IMR-90 (cell line): ENCODE results near the gene TMTC2. TPM values are rescaled to one million over a fixed set of nuclear protein-coding genes. Genes with fewer than 3 reads are reported as not detected.

Experiments
- ATAC-seq: fragments of 200-7000 bp; cut with Tn5 transposase; 2 replicates; pipeline ENCODE4 v1.9.1; 2020; ENCODE audit warnings: low read depth, mild to moderate bottlenecking, moderate library complexity
- BruUV-seq: library from RNA; stranded (reverse); fragments of 400-500 nt; replicated peaks from 2 replicates; lab custom pipeline; 2021; lab: Mats Ljungman, UMichigan
- CTCF ChIA-PET: fragments of 300-600 bp; formaldehyde crosslinking; extraction: SDS; loops from one replicate; lab custom pipeline; 2021; ENCODE audit warnings: antibody characterized with exemption; lab: Yijun Ruan, JAX
- POLR2A ChIA-PET: fragments of 300-600 bp; sonication (Branson Sonifier 250); formaldehyde crosslinking; loops from one replicate; lab custom pipeline; 2022; ENCODE audit warnings: antibody characterized with exemption; ENCODE audit not compliant: unreplicated experiment; lab: Charles Lee
- DNase-seq: peaks from one replicate; pipeline ENCODE4 v3.0.0; 2013
- H2AFZ ChIP-seq: replicated peaks from 2 replicates; pipeline ENCODE3; 2013; ENCODE audit warnings: low read length, mild to moderate bottlenecking; ENCODE audit not compliant: poor library complexity
- H2AK5ac ChIP-seq: 2 replicates; pipeline ENCODE4 v1.6.1; 2013; ENCODE audit warnings: low read depth, low read length, inconsistent platforms
- H2AK9ac ChIP-seq: replicated peaks from 2 replicates; pipeline ENCODE3; 2013; ENCODE audit warnings: mild to moderate bottlenecking, low read depth, low read length, moderate library complexity; ENCODE audit not compliant: poor library complexity
- H2BK120ac ChIP-seq: 2 replicates; pipeline ENCODE4 v1.6.1; 2013; ENCODE audit warnings: low read depth, low read length, inconsistent platforms
- H2BK15ac ChIP-seq: 3 replicates; pipeline ENCODE4 v1.6.1; 2013; ENCODE audit warnings: low read depth, low read length, inconsistent platforms
- H2BK20ac ChIP-seq: 2 replicates; pipeline ENCODE4 v1.6.1; 2013; ENCODE audit warnings: low read depth, mild to moderate bottlenecking, inconsistent platforms, low read length, moderate library complexity
- H2BK5ac ChIP-seq: 2 replicates; pipeline ENCODE4 v1.6.1; 2013; ENCODE audit warnings: mild to moderate bottlenecking, low read depth, low read length, inconsistent platforms; ENCODE audit not compliant: poor library complexity, severe bottlenecking
- H3K14ac ChIP-seq: replicated peaks from 2 replicates; pipeline ENCODE4 v1.6.1; 2013; ENCODE audit warnings: low read depth, low read length, inconsistent platforms
- H3K18ac ChIP-seq: 2 replicates; pipeline ENCODE4 v1.6.1; 2013; ENCODE audit warnings: low read depth, low read length, control low read depth
- H3K23ac ChIP-seq: 2 replicates; pipeline ENCODE4 v1.6.1; 2013; ENCODE audit warnings: low read depth, low read length, inconsistent platforms
- H3K27ac ChIP-seq: 2 replicates; pipeline ENCODE4 v1.5.1; 2013; ENCODE audit warnings: mild to moderate bottlenecking, control low read depth, low read length; ENCODE audit not compliant: insufficient read depth
- H3K27me3 ChIP-seq: 2 replicates; pipeline ENCODE4 v1.6.1; 2013; ENCODE audit warnings: low read length; ENCODE audit not compliant: control insufficient read depth, insufficient read depth
- H3K36me3 ChIP-seq: 2 replicates; pipeline ENCODE4 v1.6.1; 2013; ENCODE audit warnings: low read length, mixed read lengths; ENCODE audit not compliant: control insufficient read depth, insufficient read depth
- H3K4ac ChIP-seq: 2 replicates; pipeline ENCODE4 v1.6.1; 2013; ENCODE audit warnings: low read depth, low read length, inconsistent platforms
- H3K4me1 ChIP-seq: 2 replicates; pipeline ENCODE4 v1.6.1; 2013; ENCODE audit warnings: low read length, mixed read lengths; ENCODE audit not compliant: control insufficient read depth, insufficient read depth
- H3K4me2 ChIP-seq: 2 replicates; pipeline ENCODE4 v1.6.1; 2013; ENCODE audit warnings: low read depth, mild to moderate bottlenecking, control low read depth, low read length, moderate library complexity
- H3K4me3 ChIP-seq: 2 replicates; pipeline ENCODE4 v1.5.1; 2013; ENCODE audit warnings: low read depth, mild to moderate bottlenecking, control low read depth, low read length, moderate library complexity; ENCODE audit not compliant: insufficient read depth
- H3K56ac ChIP-seq: 2 replicates; pipeline ENCODE4 v1.6.1; 2013; ENCODE audit warnings: low read length, inconsistent platforms; ENCODE audit not compliant: insufficient read depth; ENCODE audit errors: extremely low read depth
- H3K79me1 ChIP-seq, 2 experiments: 2 replicates each; pipeline ENCODE4 v1.6.1; 2013; ENCODE audit warnings: low read length in 2 of 2, inconsistent platforms in 1 of 2, low read depth in 1 of 2
- H3K9ac ChIP-seq: 2 replicates; pipeline ENCODE4 v1.6.1; 2013; ENCODE audit warnings: low read depth, low read length, control low read depth
- H3K9me1 ChIP-seq: 2 replicates; pipeline ENCODE4 v1.6.1; 2013; ENCODE audit warnings: low read length, inconsistent platforms; ENCODE audit not compliant: insufficient read depth
- H3K9me3 ChIP-seq: 2 replicates; pipeline ENCODE4 v1.6.1; 2013; ENCODE audit warnings: low read length; ENCODE audit not compliant: control insufficient read depth, insufficient read depth
- H4K20me1 ChIP-seq: 2 replicates; pipeline ENCODE4 v1.6.1; 2013; ENCODE audit warnings: low read length, inconsistent platforms; ENCODE audit not compliant: insufficient read depth
- H4K5ac ChIP-seq: 2 replicates; pipeline ENCODE4 v1.6.1; 2013; ENCODE audit warnings: mild to moderate bottlenecking, low read depth, low read length, control low read depth
- H4K8ac ChIP-seq, 2 experiments: 2 replicates each; pipeline ENCODE4 v1.6.1; 2013; ENCODE audit warnings: low read depth in 2 of 2, low read length in 2 of 2, control low read depth in 1 of 2, inconsistent platforms in 1 of 2
- H4K91ac ChIP-seq: 2 replicates; pipeline ENCODE4 v1.6.1; 2013; ENCODE audit warnings: low read depth, low read length, inconsistent platforms; ENCODE audit not compliant: insufficient read depth
- CEBPB ChIP-seq: IDR thresholded peaks from 2 replicates; pipeline ENCODE4 v1.6.1; 2012; ENCODE audit warnings: low read depth, low read length, improper control_type of control experiment
- NFE2L2 ChIP-seq: fragments of 150-350 bp; IDR thresholded peaks from 2 replicates; pipeline ENCODE4 v1.6.1; 2016; ENCODE audit warnings: low read depth, mild to moderate bottlenecking, low read length
- RAD21 ChIP-seq: IDR thresholded peaks from 2 replicates; pipeline ENCODE4 v1.6.1; 2012; ENCODE audit warnings: low read length, improper control_type of control experiment
- RCOR1 ChIP-seq: IDR thresholded peaks from 2 replicates; pipeline ENCODE4 v1.6.1; 2012; ENCODE audit warnings: mild to moderate bottlenecking, low read length, improper control_type of control experiment; ENCODE audit not compliant: insufficient replicate concordance
- RFX5 ChIP-seq: IDR thresholded peaks from 2 replicates; pipeline ENCODE4 v1.8.0; 2012; ENCODE audit warnings: low read depth, mild to moderate bottlenecking, low read length, moderate library complexity
- SMC3 ChIP-seq: fragments of 150-350 bp; IDR thresholded peaks from 2 replicates; pipeline ENCODE4 v1.6.1; 2016; ENCODE audit warnings: low read depth, mild to moderate bottlenecking, antibody characterized with exemption, low read length, moderate library complexity
- WGBS, 2 experiments: methylation state at CpG; one replicate each; pipeline versions ENCODE4 v1.1.5 to v1.1.7; 2013; ENCODE audit warnings: missing lambda C conversion rate in 2 of 2; ENCODE audit not compliant: insufficient read length in 1 of 2; ENCODE audit errors: extremely low coverage in 2 of 2; 5-methylcytosine and 5-hydroxymethylcytosine counted together
- dilution Hi-C: fragments of 300-500 bp; cut with HindIII; formaldehyde crosslinking; loops from one replicate; pipeline ENCODE4 v1.14.3; 2018; ENCODE audit warnings: low sequenced_read_pairs; ENCODE audit not compliant: unreplicated experiment
- in situ Hi-C: fragments of 300-500 bp; cut with MboI; formaldehyde crosslinking; loops from 3 replicates; pipeline ENCODE4 v1.14.3; 2019; ENCODE audit warnings: low sequenced_read_pairs, inconsistent platforms, mixed read lengths
- intact Hi-C: fragments of 100-400 bp; cut with micrococcal nuclease; formaldehyde crosslinking; loops from 2 replicates; pipeline ENCODE4 v1.10.0; 2022
- polyA plus RNA-seq, 3 experiments: library from polyadenylated mRNA; depleted of rRNA; stranded (reverse); fragments of >200 nt; gene quantifications; 2 replicates each; pipeline ENCODE4 v1.2.3, GENCODE V29; 2012; ENCODE audit warnings: low replicate concordance in 1 of 3
- total RNA-seq: library from RNA; depleted of rRNA; stranded (reverse); fragments of >200 nt; gene quantifications from 2 replicates; pipeline ENCODE4 v1.2.3, GENCODE V29; 2012
- TF ChIP-seq, protein P1 (sequence below): fragments of 150-350 bp; IDR thresholded peaks from 2 replicates; pipeline ENCODE4 v1.6.1; 2016; ENCODE audit warnings: low read depth, mild to moderate bottlenecking, low read length, moderate library complexity, borderline replicate concordance

Gene TMTC2
- total and polyA plus RNA-seq, 2 of the 4 experiments (the other 2 are of a cell fraction), result 0.56 to 1.4 TPM

DNA sequence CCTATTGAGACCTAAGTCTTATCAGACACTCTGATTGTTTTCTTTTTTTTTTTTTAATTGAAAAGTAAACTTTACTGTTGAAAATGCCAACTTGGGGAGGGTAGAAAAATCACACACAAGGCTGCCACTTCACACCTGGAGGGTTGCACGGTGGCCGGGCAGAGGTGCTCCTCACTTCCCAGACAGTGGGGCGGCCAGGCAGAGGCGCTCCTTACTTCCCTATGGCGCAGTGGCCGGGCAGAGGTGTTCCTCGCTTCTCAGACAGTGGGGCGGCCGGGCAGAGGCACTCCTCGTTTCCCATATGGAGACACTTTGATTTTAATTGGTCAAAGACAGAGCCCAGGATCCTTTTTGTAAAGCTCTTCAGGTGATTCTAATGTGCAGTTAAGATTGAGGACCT lies 399.3 kb downstream of the TMTC2 start:
- DNase-seq, result no peak
- no TSS peak for BruUV-seq

More for the DNA sequence above, 399.3 kb downstream of the TMTC2 start:
- ATAC-seq, result no peak
- H2AK9ac ChIP-seq, result no peak overlapping the region
- no peak overlapping the region for H3K18ac ChIP-seq
- in situ Hi-C loops, result no loop called here
- H3K9ac ChIP-seq, result no peak overlapping the region
- no peak overlapping the region for H3K4me3 ChIP-seq
- dilution Hi-C loops, result no loop called here
- H2BK120ac ChIP-seq, result no peak overlapping the region
- no peak overlapping the region for H2AK5ac ChIP-seq
- no peak overlapping the region for H4K91ac ChIP-seq
- no peaks in the 10 kb centered on the region for H3K4me1 ChIP-seq
- H2BK5ac ChIP-seq, result no peak overlapping the region
- no peak overlapping the region for H3K4ac ChIP-seq
- H2BK15ac ChIP-seq, result no peak overlapping the region
- intact Hi-C loops, result no loop called here
- no peaks in the 10 kb centered on the region for H3K9me3 ChIP-seq
- no peak overlapping the region for H3K27ac ChIP-seq
- H2BK20ac ChIP-seq, result no peak overlapping the region
- ChIA-PET CTCF (no interaction called here), POLR2A (no interaction called here)
- H2AFZ ChIP-seq, result no peak overlapping the region
- no peaks in the 10 kb centered on the region for H4K20me1 ChIP-seq
- no peaks in the 10 kb centered on the region for H3K79me1 ChIP-seq
- H4K5ac ChIP-seq, result no peak overlapping the region
- H3K14ac ChIP-seq, result no peak overlapping the region
- no peak overlapping the region for H3K56ac ChIP-seq
- no peak overlapping the region for H3K4me2 ChIP-seq
- H4K8ac ChIP-seq, result no peak overlapping the region
- no peak overlapping the region for H3K23ac ChIP-seq
- no peaks in the 10 kb centered on the region for H3K27me3 ChIP-seq
- H3K36me3 ChIP-seq, result no peaks in the 10 kb centered on the region
- TF ChIP-seq SMC3, result no peak
- TF ChIP-seq NFE2L2, result no peak
- no peak for TF ChIP-seq CEBPB
- no peak for TF ChIP-seq RAD21
- TF ChIP-seq RFX5, result no peak
- TF ChIP-seq RCOR1, result no peak
- TF ChIP-seq, protein P1, sequence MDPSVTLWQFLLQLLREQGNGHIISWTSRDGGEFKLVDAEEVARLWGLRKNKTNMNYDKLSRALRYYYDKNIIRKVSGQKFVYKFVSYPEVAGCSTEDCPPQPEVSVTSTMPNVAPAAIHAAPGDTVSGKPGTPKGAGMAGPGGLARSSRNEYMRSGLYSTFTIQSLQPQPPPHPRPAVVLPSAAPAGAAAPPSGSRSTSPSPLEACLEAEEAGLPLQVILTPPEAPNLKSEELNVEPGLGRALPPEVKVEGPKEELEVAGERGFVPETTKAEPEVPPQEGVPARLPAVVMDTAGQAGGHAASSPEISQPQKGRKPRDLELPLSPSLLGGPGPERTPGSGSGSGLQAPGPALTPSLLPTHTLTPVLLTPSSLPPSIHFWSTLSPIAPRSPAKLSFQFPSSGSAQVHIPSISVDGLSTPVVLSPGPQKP, result no peak
- WGBS, 2 experiments, result 96% methylated on average over 4 of the region's 10 CpGs; no CpG with 5 or more reads in 1 of the 2 experiments
- no peaks in the 10 kb centered on the region for H3K9me1 ChIP-seq
